ENCODE data around the gene CBFB.

DNA sequence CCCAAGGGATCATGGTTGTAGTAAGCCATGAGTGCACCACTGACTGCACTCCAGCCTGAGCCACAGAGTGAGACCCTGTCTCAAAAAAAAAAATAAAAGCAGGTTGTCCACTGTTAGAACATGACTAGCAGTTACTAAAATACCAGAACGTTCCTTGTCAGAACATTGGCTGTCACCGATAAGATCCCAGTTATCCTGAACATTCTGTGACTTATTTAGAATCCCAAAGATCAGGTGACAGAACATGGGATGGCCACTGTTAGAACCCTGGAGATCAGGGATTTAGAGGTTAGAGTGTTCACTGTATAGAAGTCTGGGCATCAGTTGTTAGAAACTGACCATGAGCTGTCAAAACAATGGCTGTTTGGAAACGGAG lies 32.0 kb upstream of the CBFB start:
- TF ChIP-seq CTCF (conservative IDR thresholded peaks at IDR 0.05 in 1 of 2, IDR thresholded peaks at IDR 0.05 in 1 of 2; ENCODE audit: extremely low read depth in 1 of 2, insufficient read depth in 1 of 2, low read depth in 1 of 2, low read length in 2 of 2) (no peak), EZH2 (IDR thresholded peaks at IDR 0.05; ENCODE audit: borderline replicate concordance, low read length) (no peak)

Measured in mammary epithelial cell (primary cell).